Neuronal stem cell (in vitro differentiated cells): ENCODE data around the gene METTL17.
A peak's percentile ranks its signal among the peaks of the same experiment; 100 is the strongest.

ENCODE experiments used
- DNase-seq: peaks from one replicate; pipeline ENCODE4 v3.0.0-alpha.2; 2013; ENCODE audit warnings: low spot score
- H2AFZ ChIP-seq: one replicate; pipeline ENCODE4 v1.6.1; 2013; ENCODE audit warnings: mild to moderate bottlenecking, low read length, inconsistent platforms
- H2AK5ac ChIP-seq: 2 replicates; pipeline ENCODE4 v1.6.1; 2013; ENCODE audit warnings: low read depth, mild to moderate bottlenecking, inconsistent platforms, low read length, moderate library complexity, mixed read lengths
- H2BK120ac ChIP-seq: 2 replicates; pipeline ENCODE4 v1.6.1; 2013; ENCODE audit warnings: low read depth, mild to moderate bottlenecking, inconsistent platforms, low read length, moderate library complexity, mixed read lengths
- H2BK12ac ChIP-seq: one replicate; pipeline ENCODE4 v1.6.1; 2013; ENCODE audit warnings: low read length, inconsistent platforms
- H2BK15ac ChIP-seq: 2 replicates; pipeline ENCODE4 v1.6.1; 2013; ENCODE audit warnings: mild to moderate bottlenecking, low read length, inconsistent platforms, mixed read lengths
- H2BK5ac ChIP-seq: one replicate; pipeline ENCODE4 v1.6.1; 2013; ENCODE audit warnings: inconsistent platforms, mild to moderate bottlenecking, low read length, moderate library complexity
- H3K14ac ChIP-seq: one replicate; pipeline ENCODE4 v1.6.1; 2013; ENCODE audit warnings: low read length, inconsistent platforms
- H3K18ac ChIP-seq: 2 replicates; pipeline ENCODE4 v1.6.1; 2013; ENCODE audit warnings: low read length, inconsistent platforms
- H3K23ac ChIP-seq: 2 replicates; pipeline ENCODE4 v1.6.1; 2013; ENCODE audit warnings: low read depth, mild to moderate bottlenecking, mixed read lengths, low read length, inconsistent platforms; ENCODE audit not compliant: poor library complexity
- H3K27ac ChIP-seq: replicated peaks from 3 replicates; pipeline ENCODE4 v1.5.1; 2013; ENCODE audit warnings: low read length, inconsistent platforms
- H3K27me3 ChIP-seq, 3 experiments: 2 replicates each; pipeline ENCODE4 v1.6.1; 2013; ENCODE audit warnings: low read length in 3 of 3, mild to moderate bottlenecking in 2 of 3, inconsistent platforms in 1 of 3, low read depth in 1 of 3, mixed read lengths in 1 of 3, moderate library complexity in 1 of 3; ENCODE audit not compliant: control insufficient read depth in 3 of 3, insufficient read depth in 3 of 3
- H3K36me3 ChIP-seq, 2 donors: replicated peaks in 1 of 2; 2 replicates each; pipeline ENCODE4 v1.6.1; 2013; ENCODE audit warnings: low read length in 2 of 2; ENCODE audit not compliant: control insufficient read depth in 2 of 2, insufficient read depth in 2 of 2
- H3K4ac ChIP-seq: 2 replicates; pipeline ENCODE4 v1.6.1; 2013; ENCODE audit warnings: inconsistent platforms, mild to moderate bottlenecking, low read length, moderate library complexity
- H3K4me1 ChIP-seq, 2 donors: 1 replicate in 1 of 2; 2 replicates in 1 of 2; pipeline ENCODE4 v1.6.1; 2013; ENCODE audit warnings: low read length in 2 of 2, low read depth in 1 of 2; ENCODE audit not compliant: control insufficient read depth in 2 of 2, insufficient read depth in 1 of 2
- H3K4me2 ChIP-seq: one replicate; pipeline ENCODE4 v1.6.1; 2013; ENCODE audit warnings: mild to moderate bottlenecking, low read length, inconsistent platforms; ENCODE audit not compliant: insufficient read depth, poor library complexity, severe bottlenecking
- H3K4me3 ChIP-seq, 2 donors: 2 replicates each; pipeline ENCODE4 v1.5.1; 2013; ENCODE audit warnings: low read length in 2 of 2, mild to moderate bottlenecking in 2 of 2, inconsistent platforms in 1 of 2, moderate library complexity in 1 of 2
- H3K79me1 ChIP-seq: one replicate; pipeline ENCODE4 v1.6.1; 2013; ENCODE audit warnings: low read depth, mild to moderate bottlenecking, inconsistent platforms, low read length, moderate library complexity
- H3K9ac ChIP-seq: one replicate; pipeline ENCODE4 v1.6.1; 2013; ENCODE audit warnings: mild to moderate bottlenecking, low read depth, low read length, inconsistent platforms; ENCODE audit not compliant: poor library complexity
- H3K9me3 ChIP-seq, 2 donors: replicated peaks in 1 of 2; 2 replicates each; pipeline versions ENCODE3 to v1.6.1; 2013; ENCODE audit warnings: low read length in 2 of 2, mild to moderate bottlenecking in 2 of 2, inconsistent platforms in 1 of 2, low read depth in 1 of 2, mixed read lengths in 1 of 2, moderate library complexity in 1 of 2; ENCODE audit not compliant: control insufficient read depth in 2 of 2, insufficient read depth in 1 of 2
- H4K8ac ChIP-seq: one replicate; pipeline ENCODE4 v1.6.1; 2013; ENCODE audit warnings: low read depth, mild to moderate bottlenecking, inconsistent platforms, low read length, moderate library complexity
- H4K91ac ChIP-seq: one replicate; pipeline ENCODE4 v1.6.1; 2013; ENCODE audit warnings: low read length, low read depth, mild to moderate bottlenecking, inconsistent platforms; ENCODE audit not compliant: poor library complexity
- WGBS, 2 donors: extraction: QIAGEN DNeasy Blood & Tissue Kit; methylation state at CpG; one replicate each; pipeline ENCODE4 v1.1.7; 2013; ENCODE audit warnings: missing lambda C conversion rate in 2 of 2, mixed read lengths in 1 of 2; ENCODE audit not compliant: insufficient read length in 2 of 2, insufficient replicate concordance in 1 of 2; ENCODE audit errors: extremely low coverage in 2 of 2; 5-methylcytosine and 5-hydroxymethylcytosine counted together

The METTL17 gene

DNA sequence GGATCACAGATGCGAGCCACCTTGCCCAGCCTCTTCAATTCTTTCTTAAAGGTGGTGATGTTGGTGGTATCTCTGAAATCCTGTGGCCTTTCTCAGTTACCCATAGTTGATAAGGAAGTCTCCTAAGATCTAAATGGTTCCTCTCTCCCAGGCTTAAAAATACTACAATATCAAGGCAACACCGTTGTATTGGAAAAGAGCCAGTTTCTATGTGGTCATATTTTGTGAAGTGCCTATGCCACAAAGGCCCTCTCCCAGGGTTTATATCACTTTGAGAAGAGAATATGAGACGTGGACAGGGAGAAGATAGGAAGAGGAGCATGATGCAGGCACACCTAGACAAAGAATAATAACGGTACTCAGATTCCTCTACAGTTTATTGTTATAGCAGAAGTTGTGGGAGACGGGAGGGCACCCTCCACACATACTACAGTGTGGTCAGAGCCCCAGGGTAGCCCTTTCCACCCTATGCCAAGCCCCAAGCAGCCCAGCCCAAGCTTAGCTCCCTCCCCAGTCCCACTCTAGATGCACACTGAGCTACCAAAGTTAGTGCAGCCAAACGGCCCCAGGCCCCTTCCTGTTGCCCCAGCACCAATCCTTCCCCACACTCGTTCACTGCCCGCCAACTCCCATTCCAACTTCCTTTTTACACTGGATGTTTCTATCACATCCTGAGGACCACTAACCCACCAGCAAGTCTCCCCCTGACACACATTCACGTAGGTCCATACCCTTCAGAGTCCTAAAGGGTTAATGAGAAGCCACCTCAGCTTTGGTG lies 26.8 kb downstream of the METTL17 start:
- no peak overlapping the region for H2BK5ac ChIP-seq
- H3K4me3 ChIP-seq: no peak overlapping the region
- no peak overlapping the region for H3K9ac ChIP-seq
- peaks cover 0 to 3% of the 10 kb centered on the region in 2 donors for H3K9me3 ChIP-seq
- no peak overlapping the region for H2BK15ac ChIP-seq
- peak overlapping the region; percentile 59 for H2AK5ac ChIP-seq
- no peak overlapping the region for H3K18ac ChIP-seq
- H3K4me2 ChIP-seq: no peak overlapping the region
- no peak overlapping the region for H3K27ac ChIP-seq
- H3K4me1 ChIP-seq: peaks cover 0 to 3% of the 10 kb centered on the region in 2 donors
- no peak overlapping the region for H4K8ac ChIP-seq
- H2BK12ac ChIP-seq: no peak overlapping the region
- no peaks in the 10 kb centered on the region for H3K36me3 ChIP-seq
- no CpG with 5 or more reads among the region's 9 CpGs for WGBS, 2 donors
- H3K4ac ChIP-seq: no peak overlapping the region
- H3K14ac ChIP-seq: no peak overlapping the region
- no peak for DNase-seq
- H2BK120ac ChIP-seq: no peak overlapping the region
- H3K23ac ChIP-seq: no peak overlapping the region
- H3K27me3 ChIP-seq: peaks cover 0 to 27% (median 0%) of the 10 kb centered on the region in 3 experiments
- H4K91ac ChIP-seq: no peak overlapping the region
- H3K79me1 ChIP-seq: no peaks in the 10 kb centered on the region
- no peak overlapping the region for H2AFZ ChIP-seq

DNA sequence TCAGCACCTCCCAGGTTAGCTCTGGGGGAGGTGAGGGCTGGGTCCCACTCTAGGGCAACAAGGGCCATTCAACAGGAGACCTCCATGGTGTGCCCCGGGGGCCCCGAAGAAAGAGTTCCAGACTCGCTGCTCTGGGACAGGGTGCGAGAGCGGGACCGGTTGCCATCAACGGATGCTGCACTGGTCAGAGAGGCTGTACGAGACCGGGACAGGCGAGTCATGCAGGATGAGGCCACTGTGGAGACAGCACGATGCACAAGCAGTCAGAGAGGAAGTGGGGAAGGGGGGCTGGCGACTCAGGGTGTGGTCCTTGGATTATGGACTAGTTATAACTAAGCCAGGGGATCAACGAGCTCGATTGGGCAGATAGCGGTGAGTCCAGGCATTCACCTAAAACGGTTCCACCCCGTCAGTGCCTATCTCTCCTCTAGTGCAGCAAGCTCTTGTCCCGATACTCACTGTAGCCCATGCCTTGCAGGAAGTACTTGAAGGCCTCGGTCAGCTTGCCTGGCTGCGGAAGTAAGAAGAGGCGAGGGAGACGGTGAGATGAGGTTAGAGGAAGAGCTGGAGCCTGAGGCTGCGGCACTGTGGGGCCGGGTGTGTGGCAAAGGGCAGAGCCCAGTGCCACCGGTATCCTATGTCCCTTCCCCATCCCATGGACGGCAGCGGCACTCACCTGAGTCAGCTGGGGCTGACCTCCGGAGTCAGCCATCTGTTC lies 27.9 kb downstream of the METTL17 start:
- Histone ChIP-seq H2AFZ (no peak overlapping the region), H2BK12ac (peak overlapping the region; percentile 42), H3K4me3 (no peak overlapping the region), H2BK5ac (peak overlapping the region; percentile 58), H3K14ac (peak overlapping the region; percentile 26), H3K4ac (no peak overlapping the region), H3K23ac (peak overlapping the region; percentile 20), H3K4me1 (peaks cover 0 to 3% of the 10 kb centered on the region in 2 donors), H4K91ac (no peak overlapping the region), H3K9me3 (peaks cover 0 to 3% of the 10 kb centered on the region in 2 donors), H3K27me3 (peaks cover 0 to 31% (median 6%) of the 10 kb centered on the region in 3 experiments), H4K8ac (no peak overlapping the region), H2BK120ac (no peak overlapping the region), H3K36me3 (no peaks in the 10 kb centered on the region), H2BK15ac (no peak overlapping the region), H3K27ac (no peak overlapping the region), H2AK5ac (peak overlapping the region; percentile 65), H3K18ac (no peak overlapping the region), H3K9ac (no peak overlapping the region), H3K79me1 (no peaks in the 10 kb centered on the region), H3K4me2 (no peak overlapping the region)
- DNase-seq: no peak
- no CpG with 5 or more reads among the region's 28 CpGs for WGBS, 2 donors

DNA sequence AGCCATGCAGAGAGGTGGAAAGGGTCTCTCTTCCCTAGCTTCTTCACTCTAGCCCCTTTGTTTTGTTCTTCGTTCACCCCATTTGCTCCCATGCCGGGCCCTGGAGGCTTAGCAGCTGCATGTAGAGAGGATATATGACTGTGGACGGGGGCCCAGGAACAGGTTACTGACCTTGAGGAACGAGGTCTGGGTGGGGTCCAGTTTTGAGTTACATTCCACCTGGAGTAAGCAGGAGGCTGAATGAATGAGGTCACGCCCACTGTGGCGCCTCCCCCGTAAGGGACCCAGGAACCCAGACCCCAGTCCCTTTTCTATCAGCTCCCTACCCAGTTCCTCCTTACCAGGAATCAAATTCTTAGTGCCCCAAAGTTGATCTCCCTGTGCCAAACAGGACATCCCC lies 28.5 kb downstream of the METTL17 start:
- Histone ChIP-seq H3K4me1 (peaks cover 0 to 3% of the 10 kb centered on the region in 2 donors), H3K36me3 (no peaks in the 10 kb centered on the region), H3K18ac (no peak overlapping the region), H2BK120ac (no peak overlapping the region), H3K14ac (no peak overlapping the region), H3K23ac (no peak overlapping the region), H2BK5ac (peak overlapping the region; percentile 58), H3K27me3 (peaks cover 0 to 37% (median 12%) of the 10 kb centered on the region in 3 experiments), H3K4me2 (no peak overlapping the region), H4K8ac (no peak overlapping the region), H3K9ac (no peak overlapping the region), H2BK15ac (no peak overlapping the region), H3K9me3 (peaks cover 0 to 5% of the 10 kb centered on the region in 2 donors), H2AFZ (no peak overlapping the region), H4K91ac (no peak overlapping the region), H3K79me1 (no peaks in the 10 kb centered on the region), H3K4me3 (no peak overlapping the region), H2BK12ac (no peak overlapping the region), H3K27ac (no peak overlapping the region), H2AK5ac (peak overlapping the region; percentile 38), H3K4ac (no peak overlapping the region)
- DNase-seq: no peak
- WGBS, 2 donors: no CpG with 5 or more reads among the region's 7 CpGs

DNA sequence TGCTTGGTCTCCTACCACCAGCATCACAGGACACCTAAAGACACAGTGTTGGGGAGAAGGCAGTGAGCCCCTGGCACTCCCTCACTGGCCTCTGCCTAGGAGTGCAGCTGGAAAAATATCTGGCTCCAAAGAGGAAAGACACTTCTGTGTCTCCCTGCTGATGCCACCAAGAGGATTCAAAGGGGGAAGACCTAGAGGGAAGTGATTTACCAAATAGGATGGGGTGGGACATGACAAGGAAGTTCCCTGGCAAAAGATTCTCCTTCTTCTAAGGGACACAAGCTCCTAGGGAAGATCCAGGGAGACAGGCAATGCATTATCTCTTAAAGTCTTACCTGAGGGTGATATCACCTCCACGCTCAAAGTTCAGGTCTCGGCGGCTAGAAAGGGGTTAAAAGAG lies 29.0 kb downstream of the METTL17 start:
- Histone ChIP-seq H3K27me3 (peaks cover 2 to 42% (median 17%) of the 10 kb centered on the region in 3 experiments), H3K18ac (no peak overlapping the region), H3K9ac (no peak overlapping the region), H2BK120ac (no peak overlapping the region), H3K4me2 (no peak overlapping the region), H2AK5ac (peak overlapping the region; percentile 38), H4K91ac (no peak overlapping the region), H2BK12ac (no peak overlapping the region), H3K27ac (no peak overlapping the region), H3K4me1 (peaks cover 0 to 3% of the 10 kb centered on the region in 2 donors), H3K79me1 (no peaks in the 10 kb centered on the region), H3K9me3 (peaks cover 0 to 9% of the 10 kb centered on the region in 2 donors), H2AFZ (no peak overlapping the region), H3K14ac (no peak overlapping the region), H3K4me3 (no peak overlapping the region), H4K8ac (no peak overlapping the region), H2BK15ac (peak overlapping the region; percentile 24), H3K36me3 (no peaks in the 10 kb centered on the region), H3K4ac (no peak overlapping the region), H2BK5ac (no peak overlapping the region), H3K23ac (no peak overlapping the region)
- WGBS, 2 donors: no CpG with 5 or more reads among the region's 3 CpGs
- DNase-seq: no peak
